ENCODE results near the gene MAEA.

DNA sequence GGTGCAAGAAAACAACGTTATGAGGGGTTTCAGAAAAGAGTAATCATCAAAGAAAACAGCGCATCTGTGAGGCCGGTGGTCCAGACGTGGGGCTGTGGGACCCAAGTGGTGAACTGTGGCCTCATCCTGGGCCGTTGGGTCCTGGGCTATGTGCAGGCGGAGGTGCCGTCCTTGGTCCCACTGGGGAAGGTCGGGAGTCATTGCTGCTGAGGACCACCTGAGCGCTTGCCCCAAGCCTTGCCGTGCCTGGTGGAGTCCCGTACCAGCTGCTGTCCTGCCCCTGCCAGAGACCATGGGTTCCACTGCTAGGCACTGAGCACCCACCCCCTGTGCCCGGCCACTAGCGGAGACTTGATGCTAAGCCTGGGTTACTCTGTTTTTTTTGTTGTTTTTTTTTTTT, 31.8 kb downstream of the MAEA start:
- TF ChIP-seq, protein P1, sequence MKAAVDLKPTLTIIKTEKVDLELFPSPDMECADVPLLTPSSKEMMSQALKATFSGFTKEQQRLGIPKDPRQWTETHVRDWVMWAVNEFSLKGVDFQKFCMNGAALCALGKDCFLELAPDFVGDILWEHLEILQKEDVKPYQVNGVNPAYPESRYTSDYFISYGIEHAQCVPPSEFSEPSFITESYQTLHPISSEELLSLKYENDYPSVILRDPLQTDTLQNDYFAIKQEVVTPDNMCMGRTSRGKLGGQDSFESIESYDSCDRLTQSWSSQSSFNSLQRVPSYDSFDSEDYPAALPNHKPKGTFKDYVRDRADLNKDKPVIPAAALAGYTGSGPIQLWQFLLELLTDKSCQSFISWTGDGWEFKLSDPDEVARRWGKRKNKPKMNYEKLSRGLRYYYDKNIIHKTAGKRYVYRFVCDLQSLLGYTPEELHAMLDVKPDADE (IDR thresholded peaks at IDR 0.05), result no peak
- TF ChIP-seq, protein P2, sequence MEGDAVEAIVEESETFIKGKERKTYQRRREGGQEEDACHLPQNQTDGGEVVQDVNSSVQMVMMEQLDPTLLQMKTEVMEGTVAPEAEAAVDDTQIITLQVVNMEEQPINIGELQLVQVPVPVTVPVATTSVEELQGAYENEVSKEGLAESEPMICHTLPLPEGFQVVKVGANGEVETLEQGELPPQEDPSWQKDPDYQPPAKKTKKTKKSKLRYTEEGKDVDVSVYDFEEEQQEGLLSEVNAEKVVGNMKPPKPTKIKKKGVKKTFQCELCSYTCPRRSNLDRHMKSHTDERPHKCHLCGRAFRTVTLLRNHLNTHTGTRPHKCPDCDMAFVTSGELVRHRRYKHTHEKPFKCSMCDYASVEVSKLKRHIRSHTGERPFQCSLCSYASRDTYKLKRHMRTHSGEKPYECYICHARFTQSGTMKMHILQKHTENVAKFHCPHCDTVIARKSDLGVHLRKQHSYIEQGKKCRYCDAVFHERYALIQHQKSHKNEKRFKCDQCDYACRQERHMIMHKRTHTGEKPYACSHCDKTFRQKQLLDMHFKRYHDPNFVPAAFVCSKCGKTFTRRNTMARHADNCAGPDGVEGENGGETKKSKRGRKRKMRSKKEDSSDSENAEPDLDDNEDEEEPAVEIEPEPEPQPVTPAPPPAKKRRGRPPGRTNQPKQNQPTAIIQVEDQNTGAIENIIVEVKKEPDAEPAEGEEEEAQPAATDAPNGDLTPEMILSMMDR (conservative IDR thresholded peaks at IDR 0.05; ENCODE audit: low read depth in 2 of 2), result no peak
- TF ChIP-seq EZH2 (IDR thresholded peaks at IDR 0.05; ENCODE audit: low read depth, unreplicated experiment), result no peak
- TF ChIP-seq POLR2AphosphoS5 (IDR thresholded peaks at IDR 0.05; ENCODE audit: low read depth), result no peak
- TF ChIP-seq ZNF331 (CRISPR knock-in tag; IDR thresholded peaks at IDR 0.05; ENCODE audit: low read depth), result no peak
